Pulmonary artery endothelial cell (primary cell): ENCODE data around the gene HRK. TPM values are rescaled to one million over a fixed set of nuclear protein-coding genes. Genes with fewer than 3 reads are reported as not detected.
A peak's percentile ranks its signal among the peaks of the same experiment; 100 is the strongest.

Experiments used
- DNase-seq: peaks from one replicate; pipeline ENCODE4 v3.0.0-alpha.2; 2011; ENCODE audit warnings: low read depth, low spot score
- total RNA-seq: library from RNA; depleted of rRNA; stranded (reverse); fragments of >200 nt; gene quantifications from 2 replicates; pipeline ENCODE4 v1.2.3, GENCODE V29; 2014

HRK gene
- total RNA-seq, 1 donor from 2014 or later, result not detected

DNA sequence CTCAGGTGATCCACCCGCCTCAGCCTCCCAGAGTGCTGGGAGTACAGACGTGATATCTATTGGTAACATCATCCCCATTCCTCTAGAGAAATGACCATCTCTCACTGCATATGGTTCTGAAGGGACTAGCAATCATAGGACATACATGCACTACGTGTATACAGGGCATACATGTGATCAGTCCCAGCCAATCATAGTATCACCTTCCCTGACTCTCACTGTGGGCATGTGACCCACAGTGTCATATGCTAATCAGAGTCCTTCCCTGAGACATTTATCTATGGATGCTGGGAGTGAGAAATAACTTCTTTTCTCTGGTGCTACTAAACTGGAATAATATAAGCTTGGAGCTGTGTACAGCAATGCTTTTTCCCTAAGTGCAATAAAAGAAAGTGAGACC, 17.4 kb upstream of the HRK start:
- no peak for DNase-seq

DNA sequence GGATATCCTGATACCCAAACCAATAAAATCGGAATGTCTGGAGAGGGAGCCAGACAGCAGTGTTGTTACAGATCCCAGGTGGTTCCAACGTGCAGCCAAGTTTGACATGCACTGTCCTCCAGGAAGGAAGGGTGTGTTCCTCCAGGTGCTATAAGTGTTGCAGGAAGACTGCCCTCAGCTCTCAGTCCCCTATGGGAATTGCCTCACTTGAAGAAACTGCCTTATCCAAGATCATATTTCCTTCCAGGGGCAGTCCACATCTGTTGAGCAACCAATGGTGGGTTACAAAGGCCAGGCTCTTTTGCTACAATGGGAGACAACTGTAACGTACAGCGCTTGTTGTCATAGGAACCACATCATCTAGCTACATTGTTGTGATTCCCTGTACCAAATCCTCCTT, 16.2 kb upstream of the HRK start:
- no peak for DNase-seq

DNA sequence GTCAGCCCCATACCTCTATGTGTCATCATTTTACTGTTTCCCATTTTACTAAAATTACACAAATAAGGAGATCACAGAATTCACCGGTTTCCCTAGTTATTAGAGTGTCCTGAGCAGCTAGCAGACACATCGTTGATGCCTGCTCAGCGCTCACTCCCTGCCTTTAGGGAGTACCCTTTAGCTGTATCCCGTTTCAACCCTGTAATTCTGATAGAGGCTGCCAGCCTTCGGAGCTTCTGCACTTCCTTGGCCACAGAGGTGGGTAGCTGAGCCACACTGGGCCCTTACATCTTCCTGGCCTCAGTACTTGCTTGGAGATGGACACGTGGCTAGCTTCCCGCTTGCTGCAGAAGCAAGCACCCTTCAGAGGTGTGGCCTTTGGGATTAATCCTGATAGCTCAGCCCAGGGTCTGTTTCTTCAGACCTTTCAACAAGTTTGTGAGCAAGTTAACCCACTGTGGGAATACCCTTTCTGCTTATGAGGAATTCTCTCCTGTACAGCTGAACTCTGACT, 15.2 kb upstream of the HRK start:
- DNase-seq, result no peak

DNA sequence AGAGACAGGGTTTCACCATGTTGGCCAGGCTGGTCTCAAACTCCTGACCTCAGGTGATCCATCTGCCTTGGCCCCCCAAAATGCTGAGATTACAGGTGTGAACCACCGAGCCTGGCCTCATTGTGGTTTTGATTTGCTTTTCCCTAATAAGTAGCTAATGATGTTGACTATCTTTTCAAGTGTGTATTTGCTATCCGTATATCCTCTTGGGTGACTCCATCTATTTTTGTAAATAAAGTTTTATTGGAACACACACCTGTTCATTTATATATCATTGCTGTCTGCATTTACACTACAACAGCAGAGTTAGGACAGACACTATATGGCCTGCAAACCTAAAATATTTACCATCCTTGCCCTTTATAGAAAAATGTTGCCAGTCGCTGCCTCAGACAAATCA, 13.7 kb upstream of the HRK start:
- DNase-seq, result no peak

DNA sequence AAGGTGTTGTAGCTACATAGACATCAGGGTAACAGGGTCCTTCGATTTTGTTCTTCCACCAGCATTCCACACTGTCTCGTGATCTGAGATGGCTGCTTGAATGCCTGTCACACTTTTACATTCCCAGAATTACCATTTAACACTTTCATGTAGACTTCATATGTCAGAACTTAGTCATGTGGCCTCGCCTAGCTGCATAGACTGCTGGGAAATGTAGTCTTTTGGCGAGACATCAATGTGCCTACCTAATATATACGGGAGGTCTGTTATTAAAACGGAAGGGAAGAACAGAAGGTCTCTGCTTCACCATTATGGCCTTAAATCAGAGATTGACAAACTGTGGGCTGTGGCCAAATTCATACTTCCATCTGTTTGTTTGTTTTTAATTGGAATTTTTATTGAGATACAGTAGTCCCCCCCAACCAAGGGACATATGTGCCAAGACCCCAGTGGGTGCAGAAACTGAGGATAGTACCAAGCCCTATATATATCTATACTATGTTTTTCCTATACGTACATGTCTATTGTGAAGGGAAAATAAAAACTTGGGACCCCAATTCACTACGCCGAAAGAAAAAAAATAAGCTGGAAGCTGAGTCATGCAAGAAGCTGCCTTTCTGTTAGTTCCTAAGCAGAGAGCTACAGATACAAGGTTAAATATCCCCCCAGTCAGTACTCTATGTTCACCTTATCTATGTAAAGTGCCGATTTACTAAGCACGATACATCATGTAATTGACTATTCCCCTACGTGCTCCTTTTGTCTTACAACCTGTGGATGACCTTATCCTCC, 11.3 kb upstream of the HRK start:
- DNase-seq, result no peak

DNA sequence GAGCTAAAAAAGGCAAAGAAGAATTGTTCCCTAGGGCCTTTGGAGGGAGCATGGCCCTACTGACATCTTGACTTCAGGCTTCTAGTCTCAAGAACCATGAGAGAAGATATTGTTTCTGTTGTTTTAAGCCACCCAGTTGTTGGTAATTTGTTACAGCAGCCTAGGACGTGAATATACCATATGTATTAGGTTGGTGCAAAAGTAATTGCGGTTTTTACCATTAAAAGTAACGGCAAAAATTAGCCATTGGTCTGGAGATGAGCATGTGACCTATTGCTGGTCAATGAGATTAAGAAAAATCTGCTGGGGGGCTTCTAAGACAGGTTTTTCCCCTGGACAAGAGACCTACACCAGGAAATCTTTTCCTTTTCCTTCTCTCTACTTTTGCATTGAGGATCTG, 9.8 kb upstream of the HRK start:
- DNase-seq, result no peak

DNA sequence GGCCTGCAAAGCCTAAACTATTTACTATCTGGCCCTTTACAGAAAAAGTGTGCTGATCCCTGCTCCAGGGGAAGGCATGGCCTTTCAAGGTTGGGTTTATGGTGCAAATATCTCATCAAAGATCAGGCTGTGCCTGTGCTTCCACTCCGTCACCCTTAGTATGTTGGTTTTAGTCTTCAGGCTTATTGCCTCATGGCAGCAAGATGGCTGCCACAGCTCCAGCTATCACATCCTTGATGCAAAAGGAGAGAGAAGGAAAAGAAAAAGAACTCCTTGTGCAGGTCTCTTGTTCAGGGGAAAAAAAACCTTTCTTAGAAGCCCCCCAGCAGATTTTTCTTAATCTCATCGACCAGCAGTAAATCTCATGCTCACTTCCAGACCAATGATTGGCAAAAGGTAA, 9.1 kb upstream of the HRK start:
- DNase-seq, result no peak

DNA sequence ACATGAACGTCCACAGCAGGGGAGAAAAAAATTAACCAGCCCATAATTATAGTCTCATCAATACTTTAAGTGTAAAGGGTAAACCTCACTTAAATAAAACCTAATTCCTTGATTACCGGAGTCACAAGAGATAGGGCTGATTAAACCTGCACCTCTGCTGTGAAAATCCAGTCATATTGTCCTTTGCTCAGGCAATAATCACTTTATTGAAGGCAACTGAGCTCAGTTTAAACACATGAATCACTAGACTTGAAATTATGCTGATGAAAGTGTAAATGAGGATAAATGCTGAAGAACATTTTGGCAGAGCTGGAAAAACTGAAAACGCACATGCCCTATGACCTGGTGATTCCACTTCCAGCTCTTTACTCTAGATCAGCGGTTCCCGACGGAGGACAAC, 6.7 kb upstream of the HRK start:
- DNase-seq, result no peak

DNA sequence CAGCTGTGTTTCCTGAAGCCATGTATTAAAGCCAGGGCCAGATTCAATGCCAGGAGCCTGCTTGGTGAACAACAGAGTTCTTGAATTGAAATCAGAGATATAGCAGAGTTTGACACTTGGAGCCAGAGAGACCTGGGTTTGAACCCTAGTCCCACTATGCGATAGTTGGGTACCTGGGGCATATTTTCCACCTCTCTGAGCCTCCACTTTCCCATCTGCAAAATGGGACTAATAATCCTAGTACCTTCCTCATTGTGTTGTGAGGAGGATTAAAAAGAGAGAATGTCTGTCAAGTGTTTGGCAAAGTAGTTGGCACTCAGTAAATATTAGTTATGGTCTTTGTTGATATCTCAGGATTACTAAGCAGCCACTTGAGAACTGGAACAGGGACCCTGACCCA, 6.0 kb upstream of the HRK start:
- DNase-seq, result no peak

DNA sequence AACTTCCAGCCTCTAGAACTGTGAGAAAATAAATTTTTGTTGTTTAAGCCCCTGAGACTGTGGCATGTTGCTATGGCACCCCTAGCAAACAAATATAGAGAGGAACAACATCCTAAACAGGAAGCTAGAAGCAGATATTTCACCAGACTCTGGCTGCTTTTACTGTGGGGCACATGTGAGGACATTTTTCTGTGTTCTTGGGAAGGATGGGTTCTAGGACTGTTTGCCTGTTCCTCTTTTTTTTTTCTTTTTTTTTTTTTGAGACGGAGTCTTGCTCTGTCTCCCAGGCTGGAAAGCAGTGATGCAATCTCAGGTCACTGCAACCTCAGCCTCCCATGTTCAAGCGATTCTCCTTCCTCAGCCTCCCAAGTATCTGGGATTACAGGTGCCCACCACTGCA, 4.2 kb upstream of the HRK start:
- DNase-seq, result no peak

DNA sequence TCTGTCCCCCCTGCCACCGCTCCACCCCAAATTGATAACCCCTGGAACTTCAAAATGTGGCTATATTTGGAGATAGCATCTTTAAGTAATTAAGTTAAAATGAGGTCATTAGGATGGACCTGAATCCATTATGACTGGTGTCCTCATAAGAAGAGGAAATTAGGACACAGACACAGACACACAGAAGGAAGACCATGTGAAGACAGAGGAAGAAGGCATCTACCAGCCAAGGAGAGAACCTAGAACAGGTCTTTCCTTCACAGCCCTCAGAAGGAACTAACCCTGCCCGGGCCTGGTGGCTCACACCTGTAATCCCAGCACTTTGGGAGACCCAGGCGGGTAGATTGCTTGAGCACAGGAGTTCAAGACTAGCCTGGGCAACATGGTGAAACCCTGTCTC, 3.6 kb upstream of the HRK start:
- DNase-seq, result no peak

DNA sequence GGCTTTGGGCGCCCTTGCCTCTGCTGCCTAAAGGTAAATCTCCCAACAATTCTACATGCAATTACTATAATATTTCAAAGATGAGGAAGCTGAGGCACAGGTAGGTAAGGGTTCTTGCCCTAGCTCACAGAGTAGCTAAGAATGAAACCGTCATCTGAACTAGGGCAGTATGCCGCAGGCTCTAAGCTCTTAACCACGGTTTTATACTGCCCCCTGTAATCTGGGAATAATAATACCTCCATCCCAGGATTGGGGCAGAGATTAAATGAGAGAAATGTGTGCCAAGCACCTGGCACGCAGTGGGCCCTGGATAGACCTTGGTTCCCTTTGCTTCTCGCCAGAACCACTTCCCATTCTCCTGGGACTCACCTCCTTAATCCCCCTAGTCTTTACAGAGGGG, 1.5 kb upstream of the HRK start:
- DNase-seq, result peak; percentile 4

DNA sequence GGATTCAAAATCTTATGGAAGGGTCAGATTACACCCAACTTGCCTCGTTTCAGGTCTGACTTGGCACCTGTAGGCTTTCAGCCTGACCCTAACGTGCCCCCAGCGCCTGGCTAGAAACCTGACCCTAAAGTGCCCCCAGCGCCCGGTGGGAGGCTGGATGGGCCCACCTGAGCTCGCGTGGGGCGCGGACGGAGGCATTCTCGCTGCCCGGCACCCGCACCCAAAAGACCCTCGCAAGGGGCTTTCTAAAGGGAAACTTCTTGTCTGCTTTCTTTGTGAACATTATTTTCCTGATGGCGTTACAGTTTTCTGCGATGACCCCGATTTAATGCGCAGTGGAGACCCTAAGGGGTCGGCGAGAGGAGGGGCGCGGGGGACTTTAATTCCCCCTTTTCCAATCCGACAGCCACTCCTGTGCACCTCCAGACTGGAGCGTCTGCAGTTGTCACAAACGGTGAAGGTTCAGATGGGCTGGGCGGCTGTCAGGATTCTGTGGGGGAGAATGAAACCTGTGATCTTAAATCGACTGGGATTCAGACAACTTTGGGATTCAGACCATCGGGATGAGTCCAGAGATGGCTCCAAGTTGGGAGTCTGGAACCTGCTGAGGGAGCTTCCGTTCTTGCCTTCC, 751 bp upstream of the HRK start:
- DNase-seq, result no peak

DNA sequence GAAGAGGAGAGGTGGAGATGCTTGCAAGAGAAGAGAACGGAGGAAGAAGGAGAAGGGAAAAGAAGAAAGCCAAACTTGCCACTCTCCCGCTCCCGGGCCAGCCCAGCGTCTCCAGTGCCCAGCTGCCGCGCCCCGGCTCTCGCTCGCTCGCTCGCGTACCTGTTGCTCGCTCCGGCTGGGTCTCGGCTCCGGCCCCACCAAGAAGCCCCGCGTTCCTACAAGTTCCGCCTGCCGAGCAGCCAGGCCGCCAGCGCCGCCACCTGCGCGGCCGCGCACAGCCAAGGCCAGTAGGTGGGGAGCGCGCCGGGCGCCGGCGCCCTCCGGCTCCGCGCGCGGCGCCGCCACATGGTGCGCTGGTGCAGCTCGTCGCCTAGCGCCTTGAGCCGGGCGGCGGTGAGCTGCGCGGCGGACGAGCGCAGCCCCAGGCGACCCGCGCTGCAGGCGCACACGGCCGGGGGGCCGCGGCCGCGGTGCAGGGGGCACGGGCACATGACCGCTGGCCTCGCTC, 370 bp downstream of the HRK start:
- no peak for DNase-seq

DNA sequence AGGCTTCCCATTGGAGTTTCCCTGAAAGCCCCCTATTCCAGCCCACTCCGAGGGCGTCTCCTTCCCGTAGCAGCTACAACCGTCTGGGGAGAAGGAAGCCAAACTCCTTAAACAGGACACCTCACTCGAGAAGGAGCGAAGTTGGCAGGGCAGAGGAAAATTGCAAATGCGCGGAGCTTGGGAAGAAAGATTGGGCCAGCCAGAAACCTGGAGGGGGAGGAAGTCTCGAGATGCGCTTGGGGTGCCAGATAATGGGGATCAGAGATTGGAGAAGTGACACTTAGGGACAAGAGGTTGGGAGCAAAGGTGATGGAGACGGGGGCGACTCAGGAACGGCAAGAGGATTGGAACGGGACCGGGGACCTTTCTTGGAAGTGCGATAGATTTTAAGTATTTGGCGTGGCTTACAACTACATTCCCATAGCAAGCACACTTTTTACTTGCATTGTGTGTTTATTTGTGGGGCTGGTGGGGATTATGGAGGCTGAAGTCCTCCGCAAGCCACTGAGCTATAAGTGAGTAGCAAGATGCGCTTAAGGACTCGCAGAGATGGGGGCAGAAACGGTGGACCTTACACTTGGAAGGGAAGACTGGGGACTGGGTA, 926 bp downstream of the HRK start:
- no peak for DNase-seq

DNA sequence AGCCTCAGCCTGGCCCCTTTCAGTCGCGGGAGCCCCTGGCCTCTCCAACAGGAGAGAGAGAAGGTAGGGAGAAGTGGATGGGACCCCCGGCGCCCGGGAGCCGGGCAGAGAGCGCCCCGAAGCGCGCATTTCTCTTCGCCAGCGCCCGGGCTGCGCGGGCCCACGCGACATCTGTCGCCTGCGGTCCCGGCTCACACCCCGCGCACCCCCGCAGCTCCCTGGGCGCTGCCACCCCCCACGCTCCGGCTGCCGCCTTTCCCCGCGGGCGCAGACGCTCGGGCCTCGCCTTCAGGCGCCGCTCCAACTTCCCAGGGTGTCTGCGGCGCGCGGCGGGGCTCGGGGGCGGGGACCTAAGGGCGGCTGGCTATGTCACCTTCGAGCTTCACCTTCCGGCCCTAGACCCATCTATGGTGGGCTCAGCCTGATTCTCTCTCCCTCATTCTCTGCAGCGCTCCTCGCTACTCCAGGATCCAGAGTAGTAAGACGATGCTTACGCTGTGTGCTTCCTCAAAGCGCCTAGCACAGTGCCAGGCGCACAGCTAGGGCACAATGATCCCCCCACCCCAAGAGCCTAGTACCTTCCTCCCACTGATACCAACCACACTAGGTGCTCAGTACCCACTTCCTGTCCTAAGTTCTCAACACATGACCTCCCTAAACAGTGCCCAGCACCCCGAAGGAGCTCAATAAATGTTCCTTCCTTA, 1.6 kb downstream of the HRK start:
- no peak for DNase-seq

DNA sequence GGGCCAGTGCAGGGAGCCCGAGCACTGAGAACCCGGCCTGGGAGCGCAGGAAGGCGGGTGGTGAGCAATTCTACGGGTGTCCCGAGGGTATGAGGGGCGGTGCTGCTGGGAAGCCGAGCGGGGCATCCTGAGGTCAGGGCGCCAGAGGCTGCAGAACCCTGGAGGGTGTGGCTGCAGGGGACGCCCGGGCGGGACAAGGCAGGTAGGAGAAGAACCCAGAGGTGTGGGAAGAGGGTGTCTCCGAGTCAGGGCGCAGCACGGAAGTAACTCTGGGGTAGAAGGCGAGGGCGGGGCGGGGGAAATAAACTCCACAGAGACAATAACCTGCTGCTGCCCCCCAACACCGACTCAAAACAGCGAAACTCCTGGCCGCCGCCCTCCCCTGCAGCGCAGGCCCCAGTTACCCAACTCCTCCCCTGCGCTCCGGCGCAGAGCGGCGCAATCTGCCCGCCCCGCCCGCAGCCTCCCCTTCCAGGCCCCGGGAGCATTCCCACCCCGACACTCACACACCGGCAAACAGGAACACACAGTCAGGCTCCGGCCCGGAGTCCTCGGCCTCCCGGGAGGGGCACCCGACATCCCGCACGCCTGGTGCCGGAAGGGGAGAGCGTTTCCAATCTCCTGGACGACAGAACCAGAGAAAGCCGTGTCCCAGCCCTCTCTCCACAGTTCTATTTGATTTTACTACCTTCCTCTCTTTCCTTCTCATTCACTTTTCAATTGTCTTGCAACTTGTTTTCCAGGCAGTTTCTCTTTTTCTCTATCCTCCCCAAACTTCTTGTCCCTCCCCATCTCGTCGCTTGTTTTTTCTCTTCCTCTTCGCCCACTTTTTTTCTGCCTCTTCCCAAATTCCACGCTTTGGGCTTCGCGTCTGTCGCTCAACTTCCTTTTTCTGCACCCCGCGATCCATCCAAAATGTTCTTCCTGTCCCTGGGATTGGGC, 2.4 kb downstream of the HRK start:
- DNase-seq, result no peak

DNA sequence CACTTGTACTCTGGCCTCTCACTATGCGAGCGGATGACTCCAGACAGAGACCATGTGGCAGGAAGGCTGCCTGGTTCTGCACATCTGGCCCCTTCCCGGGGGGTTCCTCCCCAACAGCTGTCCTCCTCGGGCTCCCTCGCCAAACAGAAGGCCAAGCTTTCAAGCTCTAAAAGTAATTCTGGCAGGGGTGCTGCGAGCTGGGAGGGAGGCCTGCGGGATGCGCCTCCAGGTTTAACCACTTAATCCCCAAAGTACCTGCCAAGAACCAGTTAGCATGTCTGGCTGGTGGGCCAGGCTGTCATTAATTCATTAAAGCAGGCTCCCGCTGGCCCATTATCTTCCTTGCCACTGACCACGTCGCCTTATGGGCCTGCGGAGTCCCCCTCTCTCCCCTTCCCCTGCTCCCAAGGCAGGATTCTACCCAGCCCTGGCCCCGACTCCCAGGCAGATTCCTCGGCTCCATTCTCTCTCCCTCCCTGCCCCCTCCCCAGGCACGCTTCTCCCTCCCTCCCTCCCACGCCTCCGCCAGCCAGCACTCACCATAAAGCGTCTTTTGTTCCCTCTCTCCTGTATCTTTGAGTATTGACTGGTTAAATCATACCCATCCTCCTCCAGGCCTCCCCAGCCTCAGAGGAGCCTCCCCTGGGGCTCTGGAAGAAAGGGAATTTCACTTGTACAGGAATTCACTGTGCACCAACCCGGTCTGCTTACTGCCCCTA, 4.9 kb downstream of the HRK start:
- no peak for DNase-seq

DNA sequence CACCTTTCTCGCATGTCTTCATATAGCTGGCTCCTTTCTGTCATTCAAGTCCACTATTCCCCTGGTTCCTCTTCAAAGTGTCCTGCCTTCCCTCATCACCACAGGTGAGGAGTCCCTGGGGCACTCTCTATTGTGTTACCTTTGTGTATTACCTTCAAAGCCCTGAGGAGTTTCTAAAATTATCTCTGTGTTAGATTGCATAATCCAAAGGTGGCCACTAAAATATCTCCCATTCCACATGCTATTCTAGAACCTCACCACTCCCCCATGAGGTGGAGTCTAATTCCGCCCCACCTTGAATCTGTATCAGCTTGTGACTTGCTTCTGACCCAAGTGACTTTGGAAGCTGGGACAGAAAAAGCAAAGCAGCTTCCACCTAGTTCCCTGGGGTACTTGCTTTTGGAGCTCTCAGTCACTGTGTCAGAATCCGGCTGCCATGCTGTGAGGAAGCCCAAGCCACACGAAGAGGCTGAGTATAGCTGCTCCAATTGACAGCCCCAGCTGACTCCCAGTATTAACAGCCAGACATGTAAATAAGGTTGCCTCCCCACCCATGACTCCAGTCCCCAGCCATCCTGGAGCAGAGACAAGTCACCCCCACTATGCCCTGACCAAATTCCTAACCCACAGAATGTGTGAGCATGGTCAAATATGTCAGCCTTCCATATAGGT, 6.8 kb downstream of the HRK start:
- no peak for DNase-seq

DNA sequence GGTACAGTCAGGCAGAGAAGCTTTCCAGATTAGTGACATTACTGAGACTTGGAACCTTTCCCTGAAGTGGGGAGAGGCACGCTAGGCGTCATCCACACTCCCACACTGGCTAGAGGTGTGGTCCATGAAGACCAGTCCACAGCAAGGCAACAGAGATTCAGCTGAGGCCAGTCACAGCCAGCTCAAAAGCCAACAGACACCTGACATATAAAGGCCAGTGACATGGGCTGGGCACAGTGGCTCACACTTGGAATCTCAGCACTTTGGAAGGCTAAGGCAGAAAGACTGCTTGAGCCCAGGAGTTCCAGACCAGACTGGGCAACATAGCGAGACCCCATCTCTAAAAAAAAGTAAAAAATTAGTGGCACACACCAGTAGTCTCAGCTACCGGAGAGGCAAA, 10.9 kb downstream of the HRK start:
- no peak for DNase-seq
